NCI-H748 (cell line): ENCODE measurements around the gene EEFSEC.

Experiments used
- DNase-seq: peaks from one replicate; lab custom pipeline; 2025; ENCODE audit not compliant: unreplicated experiment; lab: John Stamatoyannopoulos, UW

EEFSEC gene

DNA sequence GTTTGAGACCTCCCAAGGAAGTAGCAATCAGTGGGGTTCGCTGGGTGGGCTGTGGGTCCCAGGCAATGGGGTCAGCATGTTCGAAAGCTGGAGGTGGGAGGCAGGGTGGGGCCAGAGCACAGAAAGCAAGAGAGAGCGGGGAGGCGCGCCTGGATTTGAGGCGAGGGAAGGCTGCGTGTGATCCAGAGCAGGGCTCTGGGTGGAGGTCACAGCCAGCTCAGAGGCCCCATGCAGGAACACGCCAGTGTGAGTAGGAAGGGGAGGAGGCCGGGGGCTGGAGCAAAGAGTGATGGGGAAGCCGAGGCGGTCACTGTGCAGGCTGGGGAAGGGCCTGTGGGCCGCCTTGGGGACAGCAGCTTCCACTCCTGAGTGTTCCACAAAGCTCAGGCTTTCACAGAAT lies 304.7 kb downstream of the EEFSEC start:
- no peak for DNase-seq
